Measurements from ENCODE around the gene JPT2. TPM values are rescaled to one million over a fixed set of nuclear protein-coding genes. Genes with fewer than 3 reads are reported as not detected.
A peak's percentile ranks its signal among the peaks of the same experiment; 100 is the strongest.

Gene JPT2
- polyA plus RNA-seq, 3 donors: 5.4 to 7.5 (median 5.8) TPM

- TF ChIP-seq CTCF (IDR thresholded peaks at IDR 0.05): no peak
- Histone ChIP-seq H3K27ac (ENCODE audit: low read depth in 1 of 2, low read length in 2 of 2) (no peak overlapping the region), H3K9me3 (replicated peaks in 1 of 2; ENCODE audit: control insufficient read depth in 1 of 2, insufficient read depth in 1 of 2, low read length in 2 of 2) (peaks cover 0 to 24% of the 10 kb centered on the region in 2 donors), H4K20me1 (ENCODE audit: insufficient read depth, low read length) (peaks cover 24% of the 10 kb centered on the region), H3K27me3 (ENCODE audit: control insufficient read depth in 2 of 2, insufficient read depth in 2 of 2, low read length in 2 of 2) (no peaks in the 10 kb centered on the region), H3K36me3 (replicated peaks in 1 of 2; ENCODE audit: control insufficient read depth in 1 of 2, insufficient read depth in 2 of 2, low read length in 2 of 2) (peaks cover 38 to 47% of the 10 kb centered on the region in 2 donors), H3K4me3 (replicated peaks in 1 of 3; ENCODE audit: low read depth in 2 of 3, low read length in 3 of 3) (no peak overlapping the region), H3K4me2 (replicated peaks; ENCODE audit: extremely low read depth, low read length, poor library complexity, severe bottlenecking) (no peak overlapping the region), H3K4me1 (ENCODE audit: control insufficient read depth in 1 of 2, insufficient read depth in 2 of 2, low read length in 2 of 2) (no peaks in the 10 kb centered on the region), H3K79me2 (ENCODE audit: insufficient read depth, low read length) (no peaks in the 10 kb centered on the region), H3K9ac (ENCODE audit: insufficient read depth, low read length, poor library complexity, severe bottlenecking) (no peak overlapping the region), H2AFZ (ENCODE audit: insufficient read depth, low read depth, low read length, poor library complexity, severe bottlenecking) (no peak overlapping the region)
- intact Hi-C loops (cut with micrococcal nuclease): no loop called here
- Mint-ChIP-seq H3K27ac (no peak overlapping the region), H3K36me3 (peaks cover 16 to 23% of the 10 kb centered on the region in 2 donors), H3K4me3 (no peak overlapping the region), H3K27me3 (ENCODE audit: low read depth in 3 of 3) (no peaks in the 10 kb centered on the region), H3K4me1 (no peaks in the 10 kb centered on the region), H3K9me3 (peaks cover 0 to 1% (median 0%) of the 10 kb centered on the region in 7 donors)
- WGBS (ENCODE audit: insufficient coverage): 98% methylated on average over 24 of the region's 33 CpGs
- DNase-seq: no peak
Measured at GRCh38 chr16:1740234-1740633, 62.2 kb downstream of the JPT2 start.

DNA sequence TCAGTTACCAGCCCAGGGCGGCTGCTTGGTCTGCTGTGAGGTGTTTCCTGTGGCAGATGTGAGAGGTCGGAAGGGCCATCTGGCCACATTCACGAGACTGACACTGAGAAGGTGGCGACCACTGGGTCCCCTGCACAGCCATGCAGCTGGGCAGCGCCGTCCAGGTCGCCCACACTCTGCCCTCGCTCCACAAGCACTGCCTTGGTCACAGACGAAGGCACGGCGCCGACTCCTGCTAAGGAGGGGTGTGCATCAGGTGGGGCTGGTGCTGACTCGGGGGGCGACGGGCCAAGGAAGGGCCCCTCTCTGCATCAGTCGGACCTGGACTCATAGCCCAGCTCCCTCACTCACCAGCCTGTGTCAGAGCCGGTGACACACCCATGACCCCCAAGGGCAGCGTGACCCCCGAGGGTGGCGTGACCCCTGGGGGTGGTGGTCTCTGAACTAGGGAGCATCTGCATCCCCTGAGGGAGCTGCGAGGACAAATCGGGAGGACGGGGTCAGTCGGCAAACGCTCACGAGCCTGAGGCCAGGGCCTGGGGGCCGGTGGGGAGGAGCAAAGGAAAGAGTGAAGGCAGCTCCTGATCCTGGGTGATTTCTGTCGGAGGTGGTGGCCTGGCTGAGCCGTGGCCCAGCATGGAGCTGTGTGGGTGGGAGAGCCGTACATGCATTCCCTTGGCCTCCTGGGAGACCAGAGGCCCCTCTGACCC lies 62.9 kb downstream of the JPT2 start:
- no peak for TF ChIP-seq CTCF (IDR thresholded peaks at IDR 0.05)

More for the DNA sequence above, 62.9 kb downstream of the JPT2 start:
- intact Hi-C loops (cut with micrococcal nuclease): no loop called here
- Mint-ChIP-seq H3K36me3 (peaks cover 22 to 30% of the 10 kb centered on the region in 2 donors), H3K9me3 (peaks cover 0 to 2% (median 0%) of the 10 kb centered on the region in 7 donors), H3K4me1 (no peaks in the 10 kb centered on the region), H3K27me3 (ENCODE audit: low read depth in 3 of 3) (no peaks in the 10 kb centered on the region), H3K4me3 (no peak overlapping the region), H3K27ac (peak overlapping the region in 1 of 7 donors; percentile 31)
- Histone ChIP-seq H3K27me3 (ENCODE audit: control insufficient read depth in 2 of 2, insufficient read depth in 2 of 2, low read length in 2 of 2) (no peaks in the 10 kb centered on the region), H3K9me3 (replicated peaks in 1 of 2; ENCODE audit: control insufficient read depth in 1 of 2, insufficient read depth in 1 of 2, low read length in 2 of 2) (peaks cover 0 to 17% of the 10 kb centered on the region in 2 donors), H3K27ac (ENCODE audit: low read depth in 1 of 2, low read length in 2 of 2) (no peak overlapping the region), H3K9ac (ENCODE audit: insufficient read depth, low read length, poor library complexity, severe bottlenecking) (no peak overlapping the region), H3K4me2 (replicated peaks; ENCODE audit: extremely low read depth, low read length, poor library complexity, severe bottlenecking) (no peak overlapping the region), H2AFZ (ENCODE audit: insufficient read depth, low read depth, low read length, poor library complexity, severe bottlenecking) (no peak overlapping the region), H3K4me3 (replicated peaks in 1 of 3; ENCODE audit: low read depth in 2 of 3, low read length in 3 of 3) (no peak overlapping the region), H4K20me1 (ENCODE audit: insufficient read depth, low read length) (peaks cover 31% of the 10 kb centered on the region), H3K36me3 (replicated peaks in 1 of 2; ENCODE audit: control insufficient read depth in 1 of 2, insufficient read depth in 2 of 2, low read length in 2 of 2) (peaks cover 45 to 54% of the 10 kb centered on the region in 2 donors), H3K4me1 (ENCODE audit: control insufficient read depth in 1 of 2, insufficient read depth in 2 of 2, low read length in 2 of 2) (no peaks in the 10 kb centered on the region), H3K79me2 (ENCODE audit: insufficient read depth, low read length) (no peaks in the 10 kb centered on the region)
- WGBS (ENCODE audit: insufficient coverage): 98% methylated on average over 29 of the region's 30 CpGs
- DNase-seq: no peak
